ENCODE data around the gene HSD17B11. TPM values are rescaled to one million over a fixed set of nuclear protein-coding genes. Genes with fewer than 3 reads are reported as not detected.
A peak's percentile ranks its signal among the peaks of the same experiment; 100 is the strongest.

The HSD17B11 gene
- total and polyA plus RNA-seq, 12 donors, result 4.6 to 25.4 (median 12.2) TPM

DNA sequence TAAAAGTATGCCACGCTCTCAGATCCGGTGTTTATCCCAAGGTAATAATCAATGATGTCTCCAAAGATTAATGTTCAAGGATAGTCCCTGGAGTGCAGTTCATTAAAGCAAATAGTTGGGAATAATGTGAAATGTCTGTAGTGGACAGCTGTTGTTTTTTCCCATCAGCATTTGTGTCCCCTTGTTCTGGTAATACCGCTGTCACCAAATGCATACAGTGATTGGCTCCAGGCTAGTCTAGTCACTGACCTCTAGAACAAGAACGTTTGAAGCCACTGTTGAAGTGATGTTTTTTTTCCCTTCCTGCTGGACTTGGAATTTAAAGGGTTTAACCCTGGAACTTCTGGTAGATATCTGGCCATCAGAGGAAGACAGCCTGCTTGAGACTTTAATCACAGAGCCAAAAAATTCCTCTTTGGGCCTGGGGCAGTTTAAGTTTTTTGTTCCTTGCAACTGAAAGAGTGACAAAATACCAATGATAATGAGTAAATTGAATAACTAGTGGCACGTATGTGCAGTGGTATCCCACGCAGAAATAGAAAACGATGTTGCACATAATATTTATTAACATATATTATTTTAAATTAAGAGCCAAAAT lies 30.6 kb downstream of the HSD17B11 start:
- Histone ChIP-seq H3K9me3 (no peaks in the 10 kb centered on the region), H3K27ac (no peak overlapping the region), H3K36me3 (peaks cover 0 to 97% (median 26%) of the 10 kb centered on the region in 9 donors), H3K4me1 (peaks cover 0 to 8% (median 0%) of the 10 kb centered on the region in 9 donors), H3K4me3 (no peak overlapping the region), H3K27me3 (no peaks in the 10 kb centered on the region)
- intact Hi-C loops (cut with DNase I), result loop anchor here in 1 of 10 donors (10.0 kb wide), 1 partner anchor 484 kb away; no protein-coding TSS in a partner anchor
- DNase-seq (no peak), ATAC-seq (no peak)
- TF ChIP-seq, protein P1, sequence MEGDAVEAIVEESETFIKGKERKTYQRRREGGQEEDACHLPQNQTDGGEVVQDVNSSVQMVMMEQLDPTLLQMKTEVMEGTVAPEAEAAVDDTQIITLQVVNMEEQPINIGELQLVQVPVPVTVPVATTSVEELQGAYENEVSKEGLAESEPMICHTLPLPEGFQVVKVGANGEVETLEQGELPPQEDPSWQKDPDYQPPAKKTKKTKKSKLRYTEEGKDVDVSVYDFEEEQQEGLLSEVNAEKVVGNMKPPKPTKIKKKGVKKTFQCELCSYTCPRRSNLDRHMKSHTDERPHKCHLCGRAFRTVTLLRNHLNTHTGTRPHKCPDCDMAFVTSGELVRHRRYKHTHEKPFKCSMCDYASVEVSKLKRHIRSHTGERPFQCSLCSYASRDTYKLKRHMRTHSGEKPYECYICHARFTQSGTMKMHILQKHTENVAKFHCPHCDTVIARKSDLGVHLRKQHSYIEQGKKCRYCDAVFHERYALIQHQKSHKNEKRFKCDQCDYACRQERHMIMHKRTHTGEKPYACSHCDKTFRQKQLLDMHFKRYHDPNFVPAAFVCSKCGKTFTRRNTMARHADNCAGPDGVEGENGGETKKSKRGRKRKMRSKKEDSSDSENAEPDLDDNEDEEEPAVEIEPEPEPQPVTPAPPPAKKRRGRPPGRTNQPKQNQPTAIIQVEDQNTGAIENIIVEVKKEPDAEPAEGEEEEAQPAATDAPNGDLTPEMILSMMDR (IDR thresholded peaks at IDR 0.05), result no peak
- whole genome bisulfite sequencing, 2 donors, result 78 to 81% methylated on average over 7 of the region's 7 CpGs

DNA sequence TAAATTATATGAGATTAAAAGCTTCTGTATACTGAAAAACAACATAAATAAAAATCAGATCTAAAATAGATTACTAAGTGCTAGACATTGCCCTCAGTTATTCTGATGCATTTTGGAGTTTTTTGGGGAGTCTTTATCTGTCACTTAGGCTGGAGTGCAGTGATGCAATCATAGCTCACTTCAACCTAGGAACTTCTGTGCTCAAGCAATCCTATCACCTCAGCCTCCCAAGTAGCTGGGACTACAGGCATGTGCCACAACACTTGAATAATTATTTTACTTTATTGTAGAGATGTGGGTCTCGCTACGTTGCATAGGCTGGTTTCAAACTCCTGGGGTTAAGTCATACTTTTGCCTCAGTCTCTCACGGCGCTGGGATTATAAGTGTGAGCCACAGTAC lies 31.7 kb downstream of the HSD17B11 start:
- H3K27ac ChIP-seq, result no peak overlapping the region
- DNase-seq, result no peak
- peaks cover 0 to 94% (median 19%) of the 10 kb centered on the region in 9 donors for H3K36me3 ChIP-seq
- H3K9me3 ChIP-seq, result no peaks in the 10 kb centered on the region
- peaks cover 0 to 17% (median 2%) of the 10 kb centered on the region in 9 donors for H3K4me1 ChIP-seq
- no peaks in the 10 kb centered on the region for H3K27me3 ChIP-seq
- WGBS, 2 donors, result 97 to 98% methylated on average over 4 of the region's 4 CpGs
- TF ChIP-seq, protein P1 (IDR thresholded peaks at IDR 0.05), result no peak
- no peak overlapping the region for H3K4me3 ChIP-seq
- ATAC-seq, result no peak
- intact Hi-C loops (cut with DNase I), result loop anchor here in 1 of 10 donors (5.0 kb wide), 1 partner anchor 103 kb away; no protein-coding TSS in a partner anchor

- ATAC-seq, result no peak
- 91 to 92% methylated on average over 2 of the region's 2 CpGs for WGBS, 2 donors
- intact Hi-C loops (cut with DNase I), result loop anchor here in 1 of 10 donors (5.0 kb wide), 1 partner anchor 105 kb away; no protein-coding TSS in a partner anchor
- H3K27me3 ChIP-seq, result no peaks in the 10 kb centered on the region
- no peak overlapping the region for H3K27ac ChIP-seq
- H3K9me3 ChIP-seq, result no peaks in the 10 kb centered on the region
- no peak for DNase-seq
- TF ChIP-seq, protein P1 (IDR thresholded peaks at IDR 0.05), result no peak
- peaks cover 0 to 71% (median 10%) of the 10 kb centered on the region in 9 donors for H3K36me3 ChIP-seq
- H3K4me1 ChIP-seq, result peaks cover 0 to 22% (median 6%) of the 10 kb centered on the region in 9 donors
- no peak overlapping the region for H3K4me3 ChIP-seq
Measured at GRCh38 chr4:87356832-87357526, 34.0 kb downstream of the HSD17B11 start.

DNA sequence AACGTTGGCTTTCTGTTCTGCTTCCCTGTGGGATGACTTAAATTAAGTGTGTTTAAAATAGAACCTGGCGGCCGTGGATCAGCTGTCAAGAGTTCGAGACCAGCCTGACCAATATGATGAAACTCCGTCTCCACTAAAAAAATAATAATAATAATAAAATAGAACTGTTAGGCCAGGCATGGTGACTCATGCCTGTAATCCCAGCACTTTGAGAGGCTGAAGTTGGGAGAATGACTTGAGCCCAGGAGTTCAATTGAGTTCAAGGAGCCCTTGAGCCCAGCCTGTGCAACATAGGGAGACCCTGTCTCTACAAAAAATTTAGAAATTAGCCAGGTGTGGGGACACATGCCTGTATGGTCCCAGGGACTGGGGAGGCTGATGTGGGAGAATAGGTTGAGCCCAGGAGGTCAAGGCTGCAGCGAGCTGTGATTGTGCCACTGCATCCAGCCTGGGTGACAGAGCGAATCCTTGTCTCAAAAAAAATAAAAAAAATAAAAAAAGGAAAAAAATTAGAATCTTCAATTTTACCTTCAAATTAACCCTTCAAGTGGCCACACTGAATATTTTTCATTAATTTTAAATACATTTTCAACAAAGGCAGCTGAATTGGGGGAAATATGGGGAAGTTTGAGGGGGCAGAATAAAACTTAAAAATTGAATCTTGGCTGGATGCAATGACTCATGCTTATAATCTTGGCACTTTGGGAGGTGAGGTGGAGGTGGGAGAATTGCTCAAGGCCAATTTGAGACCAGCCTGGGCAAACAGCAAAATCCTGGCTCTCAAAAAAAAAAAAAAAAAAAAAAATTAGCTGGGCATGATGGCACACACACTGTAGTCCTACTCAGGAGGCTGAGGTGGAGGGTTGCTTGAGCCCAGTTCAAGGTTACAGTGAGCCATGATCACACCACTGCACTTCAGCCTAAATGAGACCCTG lies 36.6 kb downstream of the HSD17B11 start:
- DNase-seq, result no peak
- H3K4me3 ChIP-seq, result no peak overlapping the region
- TF ChIP-seq, protein P1 (IDR thresholded peaks at IDR 0.05), result no peak
- H3K4me1 ChIP-seq, result peaks cover 0 to 21% (median 6%) of the 10 kb centered on the region in 9 donors
- H3K27ac ChIP-seq, result peak overlapping the region in 8 of 10 donors; percentile 7 to 75 (median 40)
- no peaks in the 10 kb centered on the region for H3K27me3 ChIP-seq
- ATAC-seq, result peak in 2 of 8 donors; percentile 29 to 65
- intact Hi-C loops (cut with DNase I), result loop anchor here in 4 of 10 donors (5.0 kb wide), 5 partner anchors 108 to 493 kb away; no protein-coding TSS in a partner anchor
- no peaks in the 10 kb centered on the region for H3K9me3 ChIP-seq
- 53 to 60% methylated on average over 7 of the region's 7 CpGs for WGBS, 2 donors
- peaks cover 0 to 52% (median 10%) of the 10 kb centered on the region in 9 donors for H3K36me3 ChIP-seq
